GM21825 (cell line): ENCODE measurements around the gene ITGAD.

Experiments used
- ATAC-seq: cut with Tn5 transposase; IDR thresholded peaks from one replicate; pipeline ENCODE4 v1.9.1; 2021; ENCODE audit warnings: mild to moderate bottlenecking, moderate library complexity; ENCODE audit not compliant: unreplicated experiment

ITGAD gene

DNA sequence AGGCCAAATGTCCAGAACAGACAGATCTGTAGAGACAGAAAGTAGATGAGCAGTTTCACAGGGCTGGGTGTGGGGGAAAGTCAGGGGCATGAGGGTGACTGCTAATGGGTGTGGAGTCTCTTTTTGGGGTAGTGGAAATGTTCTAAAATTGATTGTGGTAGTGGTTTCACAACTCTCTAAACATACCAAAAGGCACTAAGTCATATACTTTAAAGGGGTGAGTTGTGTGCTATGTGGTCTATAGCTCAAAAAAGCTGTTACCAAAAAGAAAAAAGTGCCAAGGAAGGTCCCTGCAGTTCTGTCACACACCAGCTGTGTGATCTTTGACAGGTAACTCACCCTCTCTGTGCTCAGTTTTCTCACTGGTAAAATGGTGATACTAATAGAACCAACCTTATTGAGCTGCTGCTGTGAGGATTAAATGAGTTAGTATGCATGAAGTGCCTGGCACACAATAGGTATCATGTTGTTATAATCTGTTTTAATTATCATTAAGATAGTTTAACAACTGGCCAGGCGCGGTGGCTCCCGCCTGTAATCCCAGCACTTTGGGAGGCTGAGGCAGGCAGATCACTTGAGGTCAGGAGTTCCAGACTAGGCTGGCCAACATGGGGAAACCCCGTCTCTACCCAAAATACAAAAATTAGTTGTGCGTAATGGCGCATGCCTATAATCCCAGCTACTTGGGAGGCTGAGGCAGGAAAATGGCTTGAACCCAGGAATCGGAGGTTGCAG is 27.8 kb upstream of the ITGAD start:
- no peak for ATAC-seq

GRCh38 chr16:31367853-31368252 is 25.3 kb upstream of the ITGAD start:
- ATAC-seq = no peak

- no peak for ATAC-seq
Observed at GRCh38 chr16:31371008-31371407, 22.1 kb upstream of the ITGAD start.

DNA sequence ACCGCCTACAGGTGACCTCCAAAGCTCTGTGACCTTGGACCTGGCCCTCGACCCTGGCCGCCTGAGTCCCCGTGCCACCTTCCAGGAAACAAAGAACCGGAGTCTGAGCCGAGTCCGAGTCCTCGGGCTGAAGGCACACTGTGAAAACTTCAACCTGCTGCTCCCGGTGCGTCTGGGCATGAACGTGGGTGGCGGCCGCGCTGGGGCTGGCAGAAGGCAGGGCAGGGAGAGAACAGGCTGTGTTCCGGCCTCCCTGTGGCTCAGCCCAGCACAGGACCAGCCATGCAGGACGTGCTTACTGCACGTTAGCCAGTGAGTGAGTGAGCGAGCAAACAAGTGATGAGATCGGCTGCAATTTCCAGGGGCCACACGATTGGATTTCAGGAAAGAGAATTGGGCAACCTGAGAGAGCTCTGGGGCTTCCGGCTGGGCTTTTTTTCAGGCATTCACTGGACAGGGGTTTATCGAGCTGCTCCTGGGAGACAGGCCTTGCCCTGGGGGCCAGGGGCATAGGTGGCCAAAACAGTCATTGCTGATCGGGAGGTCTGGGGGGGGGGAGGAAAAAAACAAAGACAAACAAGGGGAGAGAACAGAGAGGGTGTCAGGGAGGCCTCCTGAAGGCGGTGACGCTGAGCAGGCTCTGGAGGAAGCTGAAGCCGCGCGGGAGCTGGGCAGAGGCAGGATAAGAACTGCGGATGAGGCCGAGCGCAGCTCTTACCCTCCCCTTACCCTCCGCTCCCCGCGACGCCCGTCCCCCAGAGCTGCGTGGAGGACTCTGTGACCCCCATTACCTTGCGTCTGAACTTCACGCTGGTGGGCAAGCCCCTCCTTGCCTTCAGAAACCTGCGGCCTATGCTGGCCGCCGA is 21.3 kb upstream of the ITGAD start:
- ATAC-seq = no peak

DNA sequence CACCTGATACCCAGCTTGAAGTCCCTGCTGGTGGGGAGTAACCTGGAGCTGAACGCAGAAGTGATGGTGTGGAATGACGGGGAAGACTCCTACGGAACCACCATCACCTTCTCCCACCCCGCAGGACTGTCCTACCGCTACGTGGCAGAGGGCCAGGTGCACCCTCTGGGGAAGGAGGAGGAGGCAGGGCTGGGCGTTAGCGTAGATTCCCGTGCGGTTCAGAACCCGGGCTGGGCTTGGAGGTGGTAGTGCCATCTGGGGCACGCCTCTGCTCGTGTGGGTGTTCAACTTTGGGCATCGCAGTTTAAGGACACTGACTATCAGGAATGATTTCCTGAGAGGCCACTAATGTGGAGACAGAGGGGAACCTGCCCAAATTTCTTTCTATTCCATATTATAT is 19.9 kb upstream of the ITGAD start:
- no peak for ATAC-seq

GRCh38 chr16:31375231-31375630 is 17.9 kb upstream of the ITGAD start:
- no peak for ATAC-seq

- ATAC-seq = no peak
Observed at GRCh38 chr16:31376705-31377104, 16.4 kb upstream of the ITGAD start.

DNA sequence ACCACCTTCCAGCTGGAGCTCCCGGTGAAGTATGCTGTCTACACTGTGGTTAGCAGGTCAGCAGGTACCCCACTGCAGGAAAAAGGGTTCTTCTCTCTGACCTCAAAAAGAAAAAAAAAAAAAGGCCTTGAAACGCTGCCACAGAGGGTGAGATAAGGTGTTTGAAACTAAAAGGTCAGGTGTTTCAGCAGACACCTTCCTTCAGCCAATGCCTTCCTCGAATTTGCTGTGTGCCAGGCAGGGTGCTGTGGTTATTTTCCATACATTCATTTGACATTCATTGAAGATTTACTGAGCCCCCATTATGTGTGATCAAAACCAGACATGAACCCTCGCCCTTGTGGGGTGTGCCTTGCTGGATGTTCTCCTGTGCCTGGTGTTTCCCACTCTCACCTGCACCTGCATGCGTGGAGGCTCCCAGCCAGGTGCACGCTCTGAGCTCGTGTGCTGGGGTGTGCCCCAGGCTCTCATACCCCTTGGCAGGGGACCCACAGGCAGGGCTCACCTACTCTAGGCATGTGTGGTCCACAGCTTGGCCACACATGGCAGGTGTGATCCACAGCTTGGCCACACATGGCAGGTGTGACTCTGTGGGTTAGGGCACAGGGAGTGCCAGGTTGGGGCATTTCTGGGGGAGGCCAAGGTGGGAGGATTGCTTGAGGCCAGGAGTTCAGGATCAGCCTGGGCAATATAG is 15.8 kb upstream of the ITGAD start:
- no peak for ATAC-seq

GRCh38 chr16:31380201-31380600 is 12.9 kb upstream of the ITGAD start:
- ATAC-seq = no peak

DNA sequence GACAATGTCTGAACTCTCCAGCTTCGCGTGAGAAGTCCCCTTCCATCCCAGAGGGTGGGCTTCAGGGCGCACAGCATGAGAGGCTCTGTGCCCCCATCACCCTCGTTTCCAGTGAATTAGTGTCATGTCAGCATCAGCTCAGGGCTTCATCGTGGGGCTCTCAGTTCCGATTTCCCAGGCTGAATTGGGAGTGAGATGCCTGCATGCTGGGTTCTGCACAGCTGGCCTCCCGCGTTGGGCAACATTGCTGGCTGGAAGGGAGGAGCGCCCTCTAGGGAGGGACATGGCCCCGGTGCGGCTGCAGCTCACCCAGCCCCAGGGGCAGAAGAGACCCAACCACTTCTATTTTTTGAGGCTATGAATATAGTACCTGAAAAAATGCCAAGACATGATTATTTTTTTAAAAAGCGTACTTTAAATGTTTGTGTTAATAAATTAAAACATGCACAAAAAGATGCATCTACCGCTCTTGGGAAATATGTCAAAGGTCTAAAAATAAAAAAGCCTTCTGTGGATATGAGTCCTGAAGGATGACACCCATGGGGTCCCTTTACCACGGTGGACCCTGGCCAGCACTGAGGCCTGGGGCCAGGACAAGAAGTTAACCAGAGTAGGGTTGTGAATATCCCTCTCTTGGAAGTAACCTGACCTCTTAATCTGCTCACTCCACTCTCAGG is 10.5 kb upstream of the ITGAD start:
- ATAC-seq = peak; percentile 78

- no peak for ATAC-seq
Observed at GRCh38 chr16:31385680-31386079, 7.5 kb upstream of the ITGAD start.

GRCh38 chr16:31386157-31386984 is 6.8 kb upstream of the ITGAD start:
- no peak for ATAC-seq

DNA sequence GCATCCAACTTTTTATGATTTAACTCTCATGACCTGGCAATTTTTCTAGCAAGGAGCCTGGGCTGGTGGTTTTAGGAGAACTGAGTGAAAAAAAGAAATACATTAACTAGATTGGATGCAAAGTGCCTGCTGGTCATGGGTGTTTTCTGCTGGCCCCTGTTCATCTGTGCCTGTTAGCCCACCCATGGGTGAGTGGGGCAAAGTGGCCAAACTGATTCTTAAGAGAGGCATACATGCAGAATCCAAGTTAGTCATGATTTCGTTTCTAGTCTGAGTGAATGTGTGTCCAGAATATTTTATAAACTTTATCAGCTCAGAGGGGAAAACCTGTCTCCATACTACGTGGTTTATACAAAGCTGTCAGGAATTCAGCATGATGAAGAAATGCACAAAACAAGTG is 4.6 kb upstream of the ITGAD start:
- ATAC-seq = no peak

DNA sequence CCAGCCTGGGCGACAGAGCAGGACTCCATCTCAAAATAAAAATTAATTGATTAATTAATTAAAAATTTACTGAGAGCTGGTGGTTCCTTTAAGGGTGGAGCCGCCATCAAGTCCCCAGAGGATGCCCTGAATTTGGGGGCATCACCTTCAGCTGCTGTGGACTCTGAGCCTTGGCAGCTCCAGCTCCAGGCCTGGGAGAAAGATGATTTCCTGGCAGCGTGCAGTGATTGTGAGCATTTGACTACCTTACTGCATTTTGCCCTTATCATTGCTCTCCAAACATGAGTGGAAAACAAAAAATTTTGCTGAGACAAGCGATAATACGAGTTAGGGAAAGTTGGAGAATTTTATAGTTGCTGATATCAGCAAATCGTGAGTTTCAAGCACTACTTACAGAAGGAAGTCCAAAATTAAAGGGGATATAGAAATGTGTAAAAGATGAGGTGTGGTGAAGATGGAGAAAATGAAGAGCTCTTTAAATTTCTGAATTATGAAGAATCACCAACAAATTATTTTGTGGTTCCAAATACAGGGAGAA is 2.6 kb upstream of the ITGAD start:
- ATAC-seq = no peak

DNA sequence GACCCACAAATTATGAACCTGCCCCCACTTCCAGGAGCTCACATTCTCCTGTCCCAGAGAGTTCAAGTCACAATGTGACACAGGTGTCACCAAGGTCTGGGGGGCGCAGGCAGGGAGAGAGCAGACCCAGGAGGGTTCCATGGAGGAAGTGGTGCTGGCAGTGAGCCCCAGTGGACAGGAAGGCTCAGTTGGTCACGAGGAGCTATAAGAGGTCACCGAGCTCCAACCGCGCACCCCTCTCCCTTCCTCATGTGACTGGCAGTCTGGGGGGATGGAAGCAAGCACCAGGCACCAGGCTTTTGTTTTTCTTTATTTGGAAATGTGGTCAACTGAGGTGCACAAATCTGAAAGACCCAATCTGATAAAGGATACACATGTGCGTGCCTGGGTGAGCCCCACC is 2.5 kb downstream of the ITGAD start:
- ATAC-seq = no peak

GRCh38 chr16:31397096-31397660 is 4.0 kb downstream of the ITGAD start:
- ATAC-seq = no peak

DNA sequence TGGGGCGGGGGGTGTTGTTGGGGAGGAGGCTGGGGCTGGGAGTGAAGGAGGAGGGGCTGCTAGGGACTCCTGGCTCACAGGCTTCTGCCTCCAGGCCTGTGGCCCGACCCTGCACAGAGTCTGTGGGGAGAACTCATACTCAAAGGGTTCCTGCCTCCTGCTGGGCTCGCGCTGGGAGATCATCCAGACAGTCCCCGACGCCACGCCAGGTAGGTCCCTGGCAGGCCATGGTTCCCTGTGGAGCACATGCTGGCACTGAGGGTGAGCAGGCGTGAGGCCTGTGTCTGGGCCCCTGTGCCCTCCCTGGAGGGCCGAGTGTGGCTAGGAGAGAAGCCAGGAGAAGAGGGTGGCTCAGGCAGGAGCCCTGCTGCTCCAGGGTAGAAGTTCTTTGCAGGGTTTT is 4.6 kb downstream of the ITGAD start:
- no peak for ATAC-seq

- no peak for ATAC-seq
Observed at GRCh38 chr16:31400191-31400590, 7.1 kb downstream of the ITGAD start.

DNA sequence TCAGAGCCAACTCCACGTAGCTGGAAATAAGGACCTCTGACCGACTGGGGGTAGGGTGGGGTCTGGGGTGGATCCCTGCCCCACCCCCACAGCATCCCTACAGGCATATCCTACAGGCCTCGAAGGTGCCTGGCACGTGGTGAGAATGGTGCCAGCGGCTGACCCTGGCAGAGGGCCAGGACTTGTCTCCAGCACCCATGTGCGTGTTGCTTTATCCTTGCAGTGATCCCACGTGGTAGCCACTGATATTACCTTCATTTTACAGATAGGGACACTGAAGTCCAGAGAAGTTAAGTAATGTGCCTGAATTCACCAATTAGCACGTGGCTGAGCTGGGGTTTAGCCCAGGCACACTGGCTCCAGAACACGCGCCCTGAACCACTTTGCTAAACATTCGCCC is 8.3 kb downstream of the ITGAD start:
- ATAC-seq = no peak

GRCh38 chr16:31402687-31403086 is 9.6 kb downstream of the ITGAD start:
- ATAC-seq = no peak
